ENCODE results near the gene TM2D3.

DNA sequence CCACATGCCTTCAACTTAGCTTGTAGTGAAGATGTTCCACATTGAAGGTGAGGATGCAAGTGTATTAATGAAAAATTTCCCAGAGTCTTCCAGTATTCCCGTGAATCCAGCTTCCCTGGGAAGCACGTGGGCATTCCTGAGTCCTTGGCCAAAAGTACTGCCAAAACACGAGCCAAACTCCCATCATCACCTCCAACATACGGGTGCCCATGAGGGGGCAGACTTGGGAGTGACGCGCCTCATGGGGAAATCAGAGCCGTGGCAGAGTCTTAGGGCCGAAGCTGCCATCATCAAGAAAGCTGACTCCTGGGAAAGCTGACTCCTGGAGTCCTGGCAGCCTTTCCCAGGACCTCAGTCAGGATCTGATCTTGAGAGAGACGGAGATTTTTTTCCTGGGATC lies 20.1 kb upstream of the TM2D3 start:
- TF ChIP-seq, protein P1, sequence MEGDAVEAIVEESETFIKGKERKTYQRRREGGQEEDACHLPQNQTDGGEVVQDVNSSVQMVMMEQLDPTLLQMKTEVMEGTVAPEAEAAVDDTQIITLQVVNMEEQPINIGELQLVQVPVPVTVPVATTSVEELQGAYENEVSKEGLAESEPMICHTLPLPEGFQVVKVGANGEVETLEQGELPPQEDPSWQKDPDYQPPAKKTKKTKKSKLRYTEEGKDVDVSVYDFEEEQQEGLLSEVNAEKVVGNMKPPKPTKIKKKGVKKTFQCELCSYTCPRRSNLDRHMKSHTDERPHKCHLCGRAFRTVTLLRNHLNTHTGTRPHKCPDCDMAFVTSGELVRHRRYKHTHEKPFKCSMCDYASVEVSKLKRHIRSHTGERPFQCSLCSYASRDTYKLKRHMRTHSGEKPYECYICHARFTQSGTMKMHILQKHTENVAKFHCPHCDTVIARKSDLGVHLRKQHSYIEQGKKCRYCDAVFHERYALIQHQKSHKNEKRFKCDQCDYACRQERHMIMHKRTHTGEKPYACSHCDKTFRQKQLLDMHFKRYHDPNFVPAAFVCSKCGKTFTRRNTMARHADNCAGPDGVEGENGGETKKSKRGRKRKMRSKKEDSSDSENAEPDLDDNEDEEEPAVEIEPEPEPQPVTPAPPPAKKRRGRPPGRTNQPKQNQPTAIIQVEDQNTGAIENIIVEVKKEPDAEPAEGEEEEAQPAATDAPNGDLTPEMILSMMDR (IDR thresholded peaks at IDR 0.05) = no peak
- TF ChIP-seq EP300 (IDR thresholded peaks at IDR 0.05) (no peak), POLR2AphosphoS5 (IDR thresholded peaks at IDR 0.05) (no peak), POLR2A (IDR thresholded peaks at IDR 0.05; ENCODE audit: low read depth) (no peak)

All from esophagus muscularis mucosa (tissue), 4 donors.